Thyroid gland (tissue), 4 donors: Measurements from ENCODE around the gene FLT3.

Experiments
- POLR2A ChIP-seq, 2 donors: fragments of 450-650 bp; IDR thresholded peaks; one replicate each; pipeline ENCODE4 v1.6.1; 2017; ENCODE audit warnings: antibody characterized with exemption in 2 of 2, mild to moderate bottlenecking in 2 of 2, moderate library complexity in 1 of 2
- TF ChIP-seq, protein P1 (sequence below), 6 experiments: fragments of 200-600 bp in 3 of 6; fragments of 450-650 bp in 3 of 6; sonication (generic) in 3 of 6; IDR thresholded peaks; one replicate each; pipeline ENCODE4 v1.5.1; 2016 to 2019; ENCODE audit warnings: antibody characterized with exemption in 6 of 6, mild to moderate bottlenecking in 2 of 6, inconsistent platforms in 1 of 6, moderate library complexity in 1 of 6

DNA sequence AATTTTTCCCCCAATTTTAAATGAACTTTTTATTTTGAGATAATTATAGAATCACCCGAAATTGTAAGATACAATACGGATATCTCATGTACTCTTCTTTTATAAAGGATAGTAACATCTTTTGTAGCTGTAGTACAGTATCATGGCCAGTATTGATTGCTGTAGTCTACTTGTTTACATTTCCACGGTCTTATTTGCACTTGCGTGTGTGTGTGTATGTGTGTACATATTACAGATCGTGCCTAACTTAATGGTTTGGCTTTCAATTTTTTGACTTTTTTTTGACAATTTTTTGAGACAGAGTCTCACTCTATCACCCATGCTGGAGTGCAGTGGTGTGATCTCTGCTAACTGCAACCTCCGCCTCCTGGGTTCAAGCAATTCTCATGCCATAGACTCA lies 44.7 kb upstream of the FLT3 start:
- TF ChIP-seq, protein P1, sequence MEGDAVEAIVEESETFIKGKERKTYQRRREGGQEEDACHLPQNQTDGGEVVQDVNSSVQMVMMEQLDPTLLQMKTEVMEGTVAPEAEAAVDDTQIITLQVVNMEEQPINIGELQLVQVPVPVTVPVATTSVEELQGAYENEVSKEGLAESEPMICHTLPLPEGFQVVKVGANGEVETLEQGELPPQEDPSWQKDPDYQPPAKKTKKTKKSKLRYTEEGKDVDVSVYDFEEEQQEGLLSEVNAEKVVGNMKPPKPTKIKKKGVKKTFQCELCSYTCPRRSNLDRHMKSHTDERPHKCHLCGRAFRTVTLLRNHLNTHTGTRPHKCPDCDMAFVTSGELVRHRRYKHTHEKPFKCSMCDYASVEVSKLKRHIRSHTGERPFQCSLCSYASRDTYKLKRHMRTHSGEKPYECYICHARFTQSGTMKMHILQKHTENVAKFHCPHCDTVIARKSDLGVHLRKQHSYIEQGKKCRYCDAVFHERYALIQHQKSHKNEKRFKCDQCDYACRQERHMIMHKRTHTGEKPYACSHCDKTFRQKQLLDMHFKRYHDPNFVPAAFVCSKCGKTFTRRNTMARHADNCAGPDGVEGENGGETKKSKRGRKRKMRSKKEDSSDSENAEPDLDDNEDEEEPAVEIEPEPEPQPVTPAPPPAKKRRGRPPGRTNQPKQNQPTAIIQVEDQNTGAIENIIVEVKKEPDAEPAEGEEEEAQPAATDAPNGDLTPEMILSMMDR (IDR thresholded peaks at IDR 0.05) = no peak
- no peak for TF ChIP-seq POLR2A (IDR thresholded peaks at IDR 0.05)
